Measurements from ENCODE around the gene SRCIN1.
"Not testable (repeated sequence)": the region's sequence is repeated elsewhere in the genome, so short reads cannot be mapped to it uniquely, and the experiment has no call there.

Gene SRCIN1, protein sequence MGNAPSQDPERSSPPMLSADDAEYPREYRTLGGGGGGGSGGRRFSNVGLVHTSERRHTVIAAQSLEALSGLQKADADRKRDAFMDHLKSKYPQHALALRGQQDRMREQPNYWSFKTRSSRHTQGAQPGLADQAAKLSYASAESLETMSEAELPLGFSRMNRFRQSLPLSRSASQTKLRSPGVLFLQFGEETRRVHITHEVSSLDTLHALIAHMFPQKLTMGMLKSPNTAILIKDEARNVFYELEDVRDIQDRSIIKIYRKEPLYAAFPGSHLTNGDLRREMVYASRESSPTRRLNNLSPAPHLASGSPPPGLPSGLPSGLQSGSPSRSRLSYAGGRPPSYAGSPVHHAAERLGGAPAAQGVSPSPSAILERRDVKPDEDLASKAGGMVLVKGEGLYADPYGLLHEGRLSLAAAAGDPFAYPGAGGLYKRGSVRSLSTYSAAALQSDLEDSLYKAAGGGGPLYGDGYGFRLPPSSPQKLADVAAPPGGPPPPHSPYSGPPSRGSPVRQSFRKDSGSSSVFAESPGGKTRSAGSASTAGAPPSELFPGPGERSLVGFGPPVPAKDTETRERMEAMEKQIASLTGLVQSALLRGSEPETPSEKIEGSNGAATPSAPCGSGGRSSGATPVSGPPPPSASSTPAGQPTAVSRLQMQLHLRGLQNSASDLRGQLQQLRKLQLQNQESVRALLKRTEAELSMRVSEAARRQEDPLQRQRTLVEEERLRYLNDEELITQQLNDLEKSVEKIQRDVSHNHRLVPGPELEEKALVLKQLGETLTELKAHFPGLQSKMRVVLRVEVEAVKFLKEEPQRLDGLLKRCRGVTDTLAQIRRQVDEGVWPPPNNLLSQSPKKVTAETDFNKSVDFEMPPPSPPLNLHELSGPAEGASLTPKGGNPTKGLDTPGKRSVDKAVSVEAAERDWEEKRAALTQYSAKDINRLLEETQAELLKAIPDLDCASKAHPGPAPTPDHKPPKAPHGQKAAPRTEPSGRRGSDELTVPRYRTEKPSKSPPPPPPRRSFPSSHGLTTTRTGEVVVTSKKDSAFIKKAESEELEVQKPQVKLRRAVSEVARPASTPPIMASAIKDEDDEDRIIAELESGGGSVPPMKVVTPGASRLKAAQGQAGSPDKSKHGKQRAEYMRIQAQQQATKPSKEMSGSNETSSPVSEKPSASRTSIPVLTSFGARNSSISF

GRCh38 chr17:38605841-38606645, at the start of gene SRCIN1:
Gene SRCIN1, minus strand, starts transcription at chr17:38605952. Its CDS starts 247 bp downstream, at chr17:38605705.
- peak; percentile 78 for DNase-seq

- no peak for DNase-seq
These were observed 49.0 kb upstream of the SRCIN1 start for GRCh38 chr17:38654411-38655398.

DNA sequence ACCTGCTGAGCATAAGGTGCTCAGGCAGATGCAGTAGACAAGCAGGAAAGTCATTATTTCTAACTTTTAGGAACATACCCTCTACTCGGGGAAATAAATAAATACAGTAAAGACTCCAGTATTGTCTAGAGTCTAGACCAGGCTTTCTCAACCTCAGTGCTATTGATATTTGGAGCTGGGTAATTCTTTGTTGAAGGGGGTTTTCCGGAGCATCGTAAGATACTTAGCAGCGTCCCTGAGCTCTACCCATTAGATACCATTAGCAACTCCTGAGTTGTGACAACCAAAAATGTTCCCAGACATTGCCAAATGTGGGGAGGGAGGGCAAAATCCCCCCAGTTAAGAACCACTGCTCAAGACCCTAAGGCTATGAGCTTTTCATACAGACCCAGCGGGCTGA, 47.9 kb upstream of the SRCIN1 start:
- no peak for DNase-seq

DNA sequence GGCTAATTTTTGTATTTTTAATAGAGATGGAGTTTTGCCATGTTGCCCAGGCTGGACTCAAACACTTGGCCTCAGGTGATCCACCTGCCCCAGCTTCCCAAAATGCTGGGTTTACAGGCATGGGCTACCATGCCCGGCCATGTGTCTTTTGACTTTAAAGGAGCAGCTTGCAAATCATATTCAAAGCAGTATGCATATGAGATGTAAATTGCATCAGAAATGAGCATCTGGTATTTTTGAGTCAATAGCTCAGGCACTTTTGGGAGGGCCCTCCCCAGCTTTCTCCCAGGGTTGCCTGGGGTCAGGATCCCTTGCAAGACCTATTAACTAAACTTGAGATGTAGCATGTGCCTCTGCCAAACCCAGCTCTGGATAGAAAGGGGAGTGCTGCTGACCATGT, 47.5 kb upstream of the SRCIN1 start:
- no peak for DNase-seq

- not testable (repeated sequence) for DNase-seq
These were observed 45.0 kb upstream of the SRCIN1 start for GRCh38 chr17:38650653-38651173.

- no peak for DNase-seq
These were observed 32.2 kb upstream of the SRCIN1 start for GRCh38 chr17:38637951-38638350.

DNA sequence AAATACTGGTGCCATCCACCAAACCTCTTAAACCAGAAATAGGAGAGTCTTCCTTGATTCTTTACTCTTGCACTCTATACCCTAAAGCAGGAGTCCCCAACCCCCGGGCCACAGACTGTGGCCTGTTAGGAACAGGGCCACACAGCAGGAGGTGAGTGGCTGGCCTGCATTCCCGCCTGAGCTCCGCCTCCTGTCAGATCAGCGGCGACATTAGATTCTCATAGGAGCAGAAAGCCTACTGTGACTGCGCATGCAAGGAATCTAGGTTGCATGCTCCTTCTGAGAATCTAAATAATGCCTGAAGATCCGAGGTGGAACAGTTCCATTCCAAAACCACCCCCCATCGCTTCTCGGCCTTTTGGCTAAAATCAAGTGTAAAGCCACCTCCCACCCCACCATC, 30.3 kb upstream of the SRCIN1 start:
- DNase-seq, result no peak

DNA sequence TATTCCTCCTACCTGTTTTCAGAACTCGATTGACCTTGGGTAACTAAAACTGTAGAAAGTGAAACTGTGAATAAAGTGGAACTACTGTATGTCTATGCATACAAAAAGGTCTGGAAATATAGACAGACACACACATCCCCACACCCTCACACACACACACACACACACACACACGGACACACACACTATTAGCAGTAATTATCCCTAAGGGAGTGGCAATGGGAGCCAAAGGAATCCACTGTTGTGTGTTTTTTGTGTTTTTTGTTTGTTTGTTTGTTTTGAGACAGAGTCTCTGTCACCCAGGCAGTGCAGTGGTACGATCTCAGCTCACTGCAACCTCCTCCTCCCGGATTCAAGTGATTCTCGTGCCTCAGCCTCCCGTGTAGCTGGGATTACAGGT, 26.6 kb upstream of the SRCIN1 start:
- DNase-seq, result no peak

- peak; percentile 62 for DNase-seq
These were observed 22.7 kb upstream of the SRCIN1 start for GRCh38 chr17:38628441-38628840.

GRCh38 chr17:38627957-38628356, 22.2 kb upstream of the SRCIN1 start:
- DNase-seq, result no peak

DNA sequence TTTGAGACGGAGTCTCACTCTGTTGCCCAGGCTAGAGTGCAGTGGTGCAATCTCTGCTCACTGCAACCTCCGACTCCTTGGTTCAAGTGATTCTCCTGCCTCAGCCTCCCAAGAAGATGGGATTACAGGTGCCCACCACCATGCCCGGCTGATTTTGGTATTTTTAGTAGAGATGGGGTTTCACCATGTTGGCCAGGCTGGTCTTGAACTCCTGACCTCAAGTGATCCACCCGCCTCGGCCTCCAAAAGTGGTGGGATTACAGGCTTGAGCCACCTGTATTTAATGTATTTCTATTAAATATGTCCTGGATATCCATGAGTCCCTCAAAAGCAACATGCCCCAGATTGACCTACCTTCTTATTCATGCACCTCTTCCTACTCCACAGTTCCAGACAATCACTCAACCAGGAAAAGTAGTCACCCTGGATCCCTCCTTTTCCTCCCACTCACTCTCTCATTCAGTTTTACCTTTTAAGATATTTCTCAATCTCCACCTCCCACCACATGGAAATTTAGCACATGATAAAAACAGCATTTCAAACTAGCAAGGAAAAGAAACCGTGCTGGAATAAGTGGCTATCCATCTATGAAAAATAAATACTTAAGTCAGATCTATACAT, 21.0 kb upstream of the SRCIN1 start:
- not testable (repeated sequence) for DNase-seq

GRCh38 chr17:38625482-38625881, 19.7 kb upstream of the SRCIN1 start:
- DNase-seq, result no peak

GRCh38 chr17:38624782-38625355, 19.1 kb upstream of the SRCIN1 start:
- not testable (repeated sequence) for DNase-seq

GRCh38 chr17:38621538-38621937, 15.8 kb upstream of the SRCIN1 start:
- DNase-seq, result no peak

- DNase-seq, result no peak
These were observed 15.0 kb upstream of the SRCIN1 start for GRCh38 chr17:38620551-38621277.

DNA sequence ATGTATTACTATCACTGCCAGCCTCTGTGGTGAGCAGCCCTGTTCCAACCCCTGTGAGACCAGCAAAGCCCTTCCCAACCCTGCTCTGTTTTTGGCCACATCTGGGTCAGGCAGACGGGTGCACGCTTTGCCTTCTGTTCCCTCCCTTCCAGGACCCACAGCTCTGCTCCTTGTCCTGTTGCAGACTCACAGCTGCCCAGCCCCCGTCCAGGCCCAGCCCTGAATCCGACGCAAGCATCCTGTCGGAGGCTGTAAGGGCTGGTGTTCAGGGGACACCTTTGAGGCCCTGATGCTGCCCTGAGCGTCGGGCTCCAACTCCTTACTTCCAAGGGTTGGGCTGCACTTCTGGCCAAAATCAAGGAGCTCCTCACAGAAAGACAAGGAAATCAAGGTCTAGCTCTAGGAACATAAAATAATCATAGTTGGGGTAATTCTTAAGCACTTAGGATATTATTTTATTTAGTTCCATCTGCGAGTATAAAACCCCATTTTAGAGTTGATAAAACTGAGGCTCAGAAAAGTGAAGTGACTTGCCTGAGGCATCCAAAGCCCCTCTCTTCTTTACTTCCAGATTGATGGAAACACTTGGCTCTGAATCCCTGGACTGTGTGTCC, 14.3 kb upstream of the SRCIN1 start:
- DNase-seq, result no peak

DNA sequence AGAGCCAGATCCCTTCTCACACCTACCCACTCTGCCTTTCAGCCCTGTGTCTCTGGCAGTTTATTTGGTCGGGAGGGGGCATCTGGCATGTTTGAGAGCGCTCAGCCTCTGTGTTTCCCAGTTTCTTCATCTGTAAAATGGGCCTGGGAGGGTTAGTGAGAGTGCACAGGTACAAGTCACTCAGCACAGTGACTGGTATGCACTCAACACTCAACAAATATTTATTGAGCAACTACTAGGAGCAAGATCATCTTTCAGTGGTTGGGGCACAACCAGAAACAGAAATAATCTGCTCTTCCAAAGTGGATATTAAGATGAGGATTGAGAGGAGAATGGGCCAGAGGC, 13.7 kb upstream of the SRCIN1 start:
- DNase-seq, result no peak

- no peak for DNase-seq
These were observed 12.4 kb upstream of the SRCIN1 start for GRCh38 chr17:38617967-38618760.

Data from NCI-H1436 (cell line).